WERI-Rb-1 (cell line): ENCODE measurements around the gene CLHC1.

ENCODE experiments used
- DNase-seq: peaks from one replicate; pipeline ENCODE4 v3.0.0-alpha.2; 2020
- H3K27ac ChIP-seq: fragments of 250-450 bp; sonication (Bioruptor Pico); 2 replicates; pipeline ENCODE4 v1.5.1; 2020; ENCODE audit warnings: mild to moderate bottlenecking, moderate library complexity
- H3K27me3 ChIP-seq: fragments of 250-450 bp; sonication (Bioruptor Pico); 2 replicates; pipeline ENCODE4 v1.5.1; 2021; ENCODE audit warnings: mild to moderate bottlenecking, low read depth, moderate library complexity; ENCODE audit not compliant: insufficient read depth, severe bottlenecking
- H3K36me3 ChIP-seq: fragments of 250-450 bp; sonication (Bioruptor Pico); 2 replicates; pipeline ENCODE4 v1.5.1; 2020; ENCODE audit warnings: mild to moderate bottlenecking, moderate library complexity
- H3K4me3 ChIP-seq: 2 replicates; pipeline ENCODE4 v1.5.1; 2011; ENCODE audit warnings: low read depth, mild to moderate bottlenecking, control low read depth, low read length
- H3K9me3 ChIP-seq: fragments of 250-450 bp; sonication (Bioruptor Pico); 2 replicates; pipeline ENCODE4 v1.5.1; 2021; ENCODE audit warnings: mild to moderate bottlenecking, moderate library complexity; ENCODE audit not compliant: severe bottlenecking
- TF ChIP-seq, protein P1 (sequence below): IDR thresholded peaks from 2 replicates; pipeline ENCODE4 v1.5.1; 2011; ENCODE audit warnings: low read depth, mild to moderate bottlenecking, control low read depth, inconsistent platforms, low read length

The CLHC1 gene

GRCh38 chr2:55165626-55166025 is 66.5 kb downstream of the CLHC1 start:
- H3K27ac ChIP-seq, result no peak overlapping the region

DNA sequence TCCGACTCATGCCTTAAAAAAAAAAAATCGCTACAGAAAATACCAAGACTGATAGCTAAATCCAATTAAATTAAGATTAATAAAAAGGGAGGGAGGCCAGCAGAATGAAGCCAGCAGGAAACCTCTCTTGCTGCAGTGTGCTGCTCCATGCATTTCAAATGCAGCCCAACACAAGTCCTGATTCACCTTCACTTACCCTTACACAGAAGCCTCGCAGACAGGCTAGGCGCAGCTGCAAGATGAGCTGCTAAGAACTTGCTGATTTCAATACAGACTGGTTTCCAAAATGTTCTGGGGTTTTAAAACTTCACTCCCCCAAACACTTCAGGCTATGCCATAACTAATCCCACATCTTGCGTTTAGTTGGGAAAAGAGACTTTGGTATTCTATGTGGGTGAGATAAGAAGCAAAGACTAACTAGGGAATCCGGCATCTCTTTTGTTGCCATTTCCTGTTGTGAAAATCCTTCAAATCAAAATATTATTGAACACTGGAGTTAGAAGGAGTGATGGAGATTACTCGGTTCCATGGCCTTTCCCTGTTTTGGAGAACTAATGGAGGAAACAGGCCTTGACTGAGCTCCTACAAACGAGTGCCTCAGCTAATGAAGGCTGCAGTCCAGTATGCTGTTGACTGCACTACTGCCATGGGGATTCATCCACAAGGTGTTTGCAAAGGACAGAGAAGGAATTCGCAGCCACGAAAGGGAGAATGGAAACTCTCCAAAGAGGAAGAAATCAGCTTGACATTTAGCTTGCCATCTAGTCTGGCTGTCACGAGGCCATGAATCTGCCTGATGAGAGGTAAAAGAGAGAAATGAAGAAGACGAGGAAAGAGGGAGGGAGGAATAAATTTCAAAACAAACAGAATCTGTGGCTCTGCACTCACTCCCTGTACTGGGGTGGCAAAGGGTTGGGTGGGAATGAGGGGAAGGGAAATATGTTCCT is 67.3 kb downstream of the CLHC1 start:
- no peak overlapping the region for H3K4me3 ChIP-seq
- no peaks in the 10 kb centered on the region for H3K36me3 ChIP-seq
- no peaks in the 10 kb centered on the region for H3K9me3 ChIP-seq
- H3K27ac ChIP-seq, result no peak overlapping the region
- no peak for DNase-seq
- TF ChIP-seq, protein P1, sequence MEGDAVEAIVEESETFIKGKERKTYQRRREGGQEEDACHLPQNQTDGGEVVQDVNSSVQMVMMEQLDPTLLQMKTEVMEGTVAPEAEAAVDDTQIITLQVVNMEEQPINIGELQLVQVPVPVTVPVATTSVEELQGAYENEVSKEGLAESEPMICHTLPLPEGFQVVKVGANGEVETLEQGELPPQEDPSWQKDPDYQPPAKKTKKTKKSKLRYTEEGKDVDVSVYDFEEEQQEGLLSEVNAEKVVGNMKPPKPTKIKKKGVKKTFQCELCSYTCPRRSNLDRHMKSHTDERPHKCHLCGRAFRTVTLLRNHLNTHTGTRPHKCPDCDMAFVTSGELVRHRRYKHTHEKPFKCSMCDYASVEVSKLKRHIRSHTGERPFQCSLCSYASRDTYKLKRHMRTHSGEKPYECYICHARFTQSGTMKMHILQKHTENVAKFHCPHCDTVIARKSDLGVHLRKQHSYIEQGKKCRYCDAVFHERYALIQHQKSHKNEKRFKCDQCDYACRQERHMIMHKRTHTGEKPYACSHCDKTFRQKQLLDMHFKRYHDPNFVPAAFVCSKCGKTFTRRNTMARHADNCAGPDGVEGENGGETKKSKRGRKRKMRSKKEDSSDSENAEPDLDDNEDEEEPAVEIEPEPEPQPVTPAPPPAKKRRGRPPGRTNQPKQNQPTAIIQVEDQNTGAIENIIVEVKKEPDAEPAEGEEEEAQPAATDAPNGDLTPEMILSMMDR, result no peak
- H3K27me3 ChIP-seq, result no peaks in the 10 kb centered on the region

More at GRCh38 chr2:55165626-55166025, 66.5 kb downstream of the CLHC1 start:
- TF ChIP-seq, protein P1, result no peak
- no peaks in the 10 kb centered on the region for H3K27me3 ChIP-seq
- no peaks in the 10 kb centered on the region for H3K36me3 ChIP-seq
- no peak for DNase-seq
- no peak overlapping the region for H3K4me3 ChIP-seq
- H3K9me3 ChIP-seq, result no peaks in the 10 kb centered on the region

DNA sequence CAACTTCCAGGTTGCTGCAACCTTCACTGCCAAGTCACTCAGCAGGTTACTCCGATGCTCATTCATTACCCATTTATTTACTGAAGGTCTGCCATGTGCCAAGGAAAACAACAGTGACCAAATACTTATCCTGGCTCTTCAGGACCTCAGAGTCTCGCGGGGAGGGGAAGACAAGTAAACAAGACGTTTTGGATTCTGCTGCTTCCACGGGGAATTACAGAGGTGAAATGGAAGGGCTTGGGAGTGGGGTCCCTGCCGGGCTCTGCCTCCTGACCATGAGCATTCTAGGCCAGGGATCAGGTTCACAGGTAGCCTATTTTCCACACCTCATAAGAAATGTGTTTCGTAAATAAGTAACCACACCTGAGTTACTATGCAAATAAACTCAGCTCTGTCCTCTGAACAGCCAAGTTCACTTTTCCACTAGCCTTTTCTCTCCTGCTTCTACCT is 68.1 kb downstream of the CLHC1 start:
- no peak overlapping the region for H3K4me3 ChIP-seq
- no peaks in the 10 kb centered on the region for H3K9me3 ChIP-seq
- H3K36me3 ChIP-seq, result no peaks in the 10 kb centered on the region
- TF ChIP-seq, protein P1, result no peak
- H3K27me3 ChIP-seq, result no peaks in the 10 kb centered on the region
- H3K27ac ChIP-seq, result no peak overlapping the region
- DNase-seq, result no peak

DNA sequence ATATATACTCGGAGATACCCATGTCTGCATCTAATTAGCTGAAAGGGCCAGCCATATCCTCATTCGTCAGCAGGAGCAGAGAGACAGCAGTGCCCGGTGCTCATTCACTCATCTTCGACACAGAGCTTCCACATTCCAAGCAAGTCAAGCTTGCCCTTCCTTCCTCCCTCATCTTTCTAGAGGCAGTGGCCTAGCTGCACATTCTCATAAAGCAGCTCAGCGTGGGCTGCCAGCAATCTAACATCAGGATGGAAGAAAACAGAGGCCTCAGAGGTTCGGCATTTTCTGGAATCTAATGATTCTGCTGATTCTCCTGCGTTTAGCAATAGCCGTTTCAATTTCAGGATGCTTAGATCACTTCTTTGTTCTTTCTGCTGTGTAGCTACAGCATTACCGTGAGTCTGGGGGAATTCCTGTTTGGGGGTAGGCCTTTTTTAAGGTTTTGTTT is 68.8 kb downstream of the CLHC1 start:
- TF ChIP-seq, protein P1, result no peak
- no peak overlapping the region for H3K4me3 ChIP-seq
- H3K9me3 ChIP-seq, result no peaks in the 10 kb centered on the region
- no peaks in the 10 kb centered on the region for H3K36me3 ChIP-seq
- no peak overlapping the region for H3K27ac ChIP-seq
- no peak for DNase-seq
- no peaks in the 10 kb centered on the region for H3K27me3 ChIP-seq

DNA sequence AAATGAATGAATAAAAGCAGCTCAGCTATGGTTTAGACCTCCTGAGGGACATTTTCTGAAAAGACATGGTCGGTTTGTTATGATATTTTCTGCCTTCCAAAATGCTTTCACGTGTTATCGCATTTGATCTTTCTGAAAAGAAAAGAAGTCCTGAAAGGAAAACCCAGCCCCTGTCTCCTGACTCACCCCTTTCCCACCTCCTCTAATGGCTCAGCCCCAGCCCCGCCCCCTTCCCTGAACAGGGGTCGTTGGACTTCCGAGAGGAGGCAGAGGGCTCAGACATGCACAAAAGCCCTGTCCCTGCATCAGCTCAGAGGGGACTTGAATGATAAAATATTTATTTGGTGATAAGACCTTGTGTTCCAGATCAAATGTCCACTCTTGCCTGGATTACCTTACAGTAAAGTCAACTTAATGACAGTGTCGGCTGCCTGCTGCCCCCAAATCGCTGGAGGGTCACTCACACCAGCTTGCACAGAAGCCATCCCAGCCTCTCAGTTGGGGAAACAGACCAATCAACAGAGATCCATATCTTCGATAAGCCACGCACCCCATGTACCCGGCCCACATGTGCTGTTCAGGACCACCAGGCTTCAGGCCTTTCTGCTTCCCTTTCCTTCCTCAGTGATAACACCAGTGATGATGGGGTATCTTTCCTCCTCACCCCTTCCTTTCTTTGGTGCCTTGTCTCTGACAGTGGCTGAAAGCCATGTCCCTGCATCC is 69.6 kb downstream of the CLHC1 start:
- H3K9me3 ChIP-seq, result no peaks in the 10 kb centered on the region
- no peaks in the 10 kb centered on the region for H3K27me3 ChIP-seq
- no peak overlapping the region for H3K4me3 ChIP-seq
- TF ChIP-seq, protein P1, result no peak
- DNase-seq, result no peak
- no peaks in the 10 kb centered on the region for H3K36me3 ChIP-seq
- no peak overlapping the region for H3K27ac ChIP-seq
